DMS153 (cell line): ENCODE measurements around the gene OR52W1.

ENCODE experiments used
- DNase-seq: peaks from one replicate; lab custom pipeline; 2025; lab: John Stamatoyannopoulos, UW

The OR52W1 gene

GRCh38 chr11:6199174-6199810, at the start of gene OR52W1:
OR52W1 (plus strand) TSS chr11:6199224; CDS start chr11:6199224, 0 bp downstream.
- no peak for DNase-seq

GRCh38 chr11:6151117-6151516, 47.9 kb upstream of the OR52W1 start:
- no peak for DNase-seq

- DNase-seq = no peak
These were observed 46.9 kb upstream of the OR52W1 start for GRCh38 chr11:6152126-6152525.

- no peak for DNase-seq
These were observed 42.2 kb upstream of the OR52W1 start for GRCh38 chr11:6156628-6157359.

- no peak for DNase-seq
These were observed 28.8 kb upstream of the OR52W1 start, which contains the start of gene OR52B2 for GRCh38 chr11:6170226-6170625. OR52B2 (minus strand) TSS chr11:6170326; CDS start chr11:6170326, 0 bp downstream.

GRCh38 chr11:6175440-6175839, 23.6 kb upstream of the OR52W1 start:
- no peak for DNase-seq

- no peak for DNase-seq
These were observed 7.3 kb upstream of the OR52W1 start for GRCh38 chr11:6191742-6192141.

GRCh38 chr11:6194065-6194581, 4.9 kb upstream of the OR52W1 start:
- no peak for DNase-seq

- no peak for DNase-seq
These were observed 2.6 kb upstream of the OR52W1 start for GRCh38 chr11:6196396-6196795.

GRCh38 chr11:6197466-6198200, 1.4 kb upstream of the OR52W1 start:
- no peak for DNase-seq

GRCh38 chr11:6200975-6201374, 2.0 kb downstream of the OR52W1 start:
- no peak for DNase-seq

- no peak for DNase-seq
These were observed 2.5 kb downstream of the OR52W1 start for GRCh38 chr11:6201481-6201880.

- no peak for DNase-seq
These were observed 3.0 kb downstream of the OR52W1 start for GRCh38 chr11:6202041-6202440.

- no peak for DNase-seq
These were observed 4.3 kb downstream of the OR52W1 start for GRCh38 chr11:6203327-6203726.

GRCh38 chr11:6204706-6205105, 5.7 kb downstream of the OR52W1 start:
- DNase-seq = no peak

- DNase-seq = no peak
These were observed 6.3 kb downstream of the OR52W1 start, which contains the start of gene C11orf42 for GRCh38 chr11:6205366-6205765. C11orf42 (plus strand) TSS chr11:6205557; CDS start chr11:6205616, 59 bp downstream.

GRCh38 chr11:6206456-6207180, 7.6 kb downstream of the OR52W1 start:
- no peak for DNase-seq

- DNase-seq = no peak
These were observed 10.8 kb downstream of the OR52W1 start for GRCh38 chr11:6209801-6210200.

- no peak for DNase-seq
These were observed 11.4 kb downstream of the OR52W1 start for GRCh38 chr11:6210274-6210955.

- no peak for DNase-seq
These were observed 15.5 kb downstream of the OR52W1 start for GRCh38 chr11:6214530-6214929.

- DNase-seq = no peak
These were observed 17.5 kb downstream of the OR52W1 start for GRCh38 chr11:6216501-6216900.
